Mesothelial cell of epicardium (in vitro differentiated cells): ENCODE measurements around the gene AMN. TPM values are rescaled to one million over a fixed set of nuclear protein-coding genes. Genes with fewer than 3 reads are reported as not detected.

Experiments
- DNase-seq, 2 experiments: peaks; one replicate each; pipeline ENCODE4 v3.0.0; 2021; ENCODE audit warnings: low spot score in 2 of 2; ENCODE audit not compliant: unreplicated experiment in 2 of 2
- H3K27ac Mint-ChIP-seq: 2 replicates; pipeline ENCODE4 v1.8.0; 2021; ENCODE audit warnings: mixed read lengths
- H3K27me3 Mint-ChIP-seq: 2 replicates; pipeline ENCODE4 v1.8.0; 2021; ENCODE audit warnings: low read depth, mixed read lengths
- H3K36me3 Mint-ChIP-seq: 2 replicates; pipeline ENCODE4 v1.8.0; 2021; ENCODE audit warnings: mixed read lengths
- H3K4me1 Mint-ChIP-seq: 2 replicates; pipeline ENCODE4 v1.8.0; 2021; ENCODE audit warnings: mixed read lengths
- H3K4me3 Mint-ChIP-seq: 2 replicates; pipeline ENCODE4 v1.8.0; 2021; ENCODE audit warnings: mild to moderate bottlenecking, moderate library complexity, mixed read lengths
- H3K9me3 Mint-ChIP-seq: 2 replicates; pipeline ENCODE4 v1.8.0; 2021; ENCODE audit warnings: mixed read lengths
- total RNA-seq: library from RNA; stranded (reverse); gene quantifications from 3 replicates; pipeline ENCODE4 v1.2.1, GENCODE V29; 2021
- TF ChIP-seq, protein P1 (sequence below): fragments of 200-600 bp; sonication (generic); IDR thresholded peaks from one replicate; pipeline ENCODE4 v1.5.0; 2021; ENCODE audit warnings: antibody characterized with exemption; ENCODE audit not compliant: unreplicated experiment

AMN gene
- total RNA-seq, 1 donor from 2014 or later: 2.5 TPM

DNA sequence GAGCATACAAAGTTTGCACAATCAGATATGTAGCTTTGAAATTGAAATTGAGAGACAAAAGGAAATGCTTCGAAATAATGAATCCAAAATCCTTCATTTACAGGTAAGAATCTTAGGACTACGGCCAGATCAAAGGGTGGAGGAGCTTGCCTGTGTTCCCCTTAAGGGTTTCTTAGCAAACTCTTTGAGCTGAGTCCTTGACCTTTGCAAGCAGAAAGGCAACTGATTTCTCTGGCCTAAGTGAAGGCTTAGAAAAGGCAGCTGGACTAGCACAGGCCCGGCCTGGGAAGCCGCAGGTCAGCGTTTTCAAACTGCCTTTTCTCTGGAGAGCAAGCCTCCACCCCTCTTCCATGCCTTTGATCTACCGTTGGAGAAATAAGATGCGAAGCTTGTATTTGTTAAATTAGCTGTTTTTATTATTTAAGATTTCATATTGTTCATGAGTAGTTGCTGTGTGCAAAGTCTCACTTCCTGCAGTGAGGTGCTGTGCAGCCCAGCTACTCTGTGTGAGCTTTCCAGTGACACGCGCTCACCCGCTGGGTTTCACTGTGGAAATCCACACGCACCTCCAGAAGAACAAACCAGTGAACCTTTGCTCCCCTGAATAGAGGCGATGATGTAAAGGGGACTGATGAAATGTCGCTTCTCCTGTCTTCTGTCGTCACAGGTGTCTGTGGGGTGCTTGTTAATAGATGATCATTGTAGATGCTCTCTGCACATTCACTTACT, 25.0 kb upstream of the AMN start:
- Mint-ChIP-seq H3K27me3 (no peaks in the 10 kb centered on the region), H3K9me3 (no peaks in the 10 kb centered on the region), H3K27ac (no peak overlapping the region), H3K36me3 (peaks cover 25% of the 10 kb centered on the region), H3K4me3 (no peak overlapping the region), H3K4me1 (no peaks in the 10 kb centered on the region)
- TF ChIP-seq, protein P1, sequence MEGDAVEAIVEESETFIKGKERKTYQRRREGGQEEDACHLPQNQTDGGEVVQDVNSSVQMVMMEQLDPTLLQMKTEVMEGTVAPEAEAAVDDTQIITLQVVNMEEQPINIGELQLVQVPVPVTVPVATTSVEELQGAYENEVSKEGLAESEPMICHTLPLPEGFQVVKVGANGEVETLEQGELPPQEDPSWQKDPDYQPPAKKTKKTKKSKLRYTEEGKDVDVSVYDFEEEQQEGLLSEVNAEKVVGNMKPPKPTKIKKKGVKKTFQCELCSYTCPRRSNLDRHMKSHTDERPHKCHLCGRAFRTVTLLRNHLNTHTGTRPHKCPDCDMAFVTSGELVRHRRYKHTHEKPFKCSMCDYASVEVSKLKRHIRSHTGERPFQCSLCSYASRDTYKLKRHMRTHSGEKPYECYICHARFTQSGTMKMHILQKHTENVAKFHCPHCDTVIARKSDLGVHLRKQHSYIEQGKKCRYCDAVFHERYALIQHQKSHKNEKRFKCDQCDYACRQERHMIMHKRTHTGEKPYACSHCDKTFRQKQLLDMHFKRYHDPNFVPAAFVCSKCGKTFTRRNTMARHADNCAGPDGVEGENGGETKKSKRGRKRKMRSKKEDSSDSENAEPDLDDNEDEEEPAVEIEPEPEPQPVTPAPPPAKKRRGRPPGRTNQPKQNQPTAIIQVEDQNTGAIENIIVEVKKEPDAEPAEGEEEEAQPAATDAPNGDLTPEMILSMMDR: no peak
- DNase-seq: no peak

DNA sequence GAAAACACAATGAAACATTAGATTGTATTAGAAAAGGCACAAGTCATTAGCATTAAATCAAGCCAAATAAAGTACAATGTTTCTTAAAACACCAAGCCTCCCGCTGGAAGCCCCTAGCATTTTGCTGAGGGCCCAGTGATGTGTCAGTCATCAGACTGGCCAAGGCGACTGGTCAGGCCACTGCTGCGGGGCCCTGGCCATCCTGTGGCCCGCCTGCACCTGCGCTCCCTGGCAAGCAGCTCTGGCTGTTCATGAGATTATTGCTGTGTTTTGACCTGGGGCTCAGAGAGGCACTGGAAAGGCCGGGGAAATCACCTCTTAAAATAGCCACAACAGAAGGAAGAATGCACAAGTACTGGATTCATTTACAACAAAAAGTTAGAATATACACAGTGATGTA, 24.2 kb upstream of the AMN start:
- peaks cover 25% of the 10 kb centered on the region for H3K36me3 Mint-ChIP-seq
- no peaks in the 10 kb centered on the region for H3K9me3 Mint-ChIP-seq
- no peak overlapping the region for H3K27ac Mint-ChIP-seq
- H3K27me3 Mint-ChIP-seq: no peaks in the 10 kb centered on the region
- TF ChIP-seq, protein P1: no peak
- no peak overlapping the region for H3K4me3 Mint-ChIP-seq
- DNase-seq: no peak
- H3K4me1 Mint-ChIP-seq: no peaks in the 10 kb centered on the region

DNA sequence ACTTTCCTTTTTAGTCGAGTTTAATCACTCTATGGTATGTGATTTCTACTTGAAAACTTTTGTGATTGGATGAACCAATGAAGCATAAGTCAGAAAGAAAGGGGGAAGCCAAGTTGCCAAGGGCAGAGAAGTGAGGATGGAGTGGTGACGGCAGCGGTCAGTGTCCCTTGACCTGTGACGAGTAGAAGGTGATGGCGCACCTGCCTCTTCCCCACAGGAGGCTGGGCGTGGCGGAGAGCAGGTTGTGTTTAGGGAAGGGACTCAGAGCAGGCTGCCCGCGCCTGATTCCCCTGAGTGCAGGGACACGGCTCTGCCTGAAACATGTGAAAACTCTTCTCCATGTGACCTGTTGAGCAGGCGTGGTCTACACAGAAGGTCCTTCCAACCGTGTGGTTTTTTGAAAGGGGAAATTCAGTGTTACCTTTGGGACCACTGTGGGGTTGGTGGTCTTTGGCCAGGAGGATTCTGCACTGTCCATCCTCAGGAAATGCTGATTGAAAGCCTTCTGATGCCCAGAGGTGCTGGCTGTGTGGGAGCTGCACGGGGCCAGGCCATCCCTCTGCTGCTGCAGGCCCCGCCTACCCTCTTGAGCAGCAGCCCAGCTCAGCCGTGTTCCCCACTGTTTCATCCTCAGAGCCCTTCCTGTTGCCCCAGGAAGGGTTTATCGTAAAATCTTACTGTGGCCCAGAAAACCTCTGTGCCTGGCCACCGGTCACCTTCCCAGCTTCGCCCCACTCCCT, 23.5 kb upstream of the AMN start:
- Mint-ChIP-seq H3K9me3 (no peaks in the 10 kb centered on the region), H3K27me3 (no peaks in the 10 kb centered on the region), H3K4me1 (no peaks in the 10 kb centered on the region), H3K27ac (no peak overlapping the region), H3K36me3 (peaks cover 25% of the 10 kb centered on the region), H3K4me3 (no peak overlapping the region)
- TF ChIP-seq, protein P1: no peak
- DNase-seq: no peak

DNA sequence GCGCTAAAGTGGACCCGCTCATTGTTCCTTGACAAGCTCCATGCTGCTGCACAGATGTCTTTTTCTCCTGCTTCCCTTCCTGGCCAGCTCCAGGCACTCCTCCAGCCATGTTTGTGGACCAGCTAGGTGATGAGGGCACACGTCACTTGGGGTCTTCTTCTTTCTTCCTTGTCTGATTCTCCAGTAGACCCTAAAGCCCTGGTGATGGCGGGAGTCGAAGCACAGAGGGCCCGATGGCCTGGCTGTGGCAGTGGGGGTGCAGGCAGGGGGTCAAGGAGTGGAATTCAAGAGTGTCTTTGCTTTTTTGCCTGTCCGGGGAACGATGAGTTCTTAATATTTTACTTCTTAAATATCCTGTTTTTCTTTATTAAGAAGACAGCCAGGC, 23.0 kb upstream of the AMN start:
- Mint-ChIP-seq H3K4me1 (no peaks in the 10 kb centered on the region), H3K9me3 (no peaks in the 10 kb centered on the region), H3K27ac (no peak overlapping the region), H3K4me3 (no peak overlapping the region), H3K27me3 (no peaks in the 10 kb centered on the region), H3K36me3 (peaks cover 25% of the 10 kb centered on the region)
- TF ChIP-seq, protein P1: no peak
- no peak for DNase-seq

DNA sequence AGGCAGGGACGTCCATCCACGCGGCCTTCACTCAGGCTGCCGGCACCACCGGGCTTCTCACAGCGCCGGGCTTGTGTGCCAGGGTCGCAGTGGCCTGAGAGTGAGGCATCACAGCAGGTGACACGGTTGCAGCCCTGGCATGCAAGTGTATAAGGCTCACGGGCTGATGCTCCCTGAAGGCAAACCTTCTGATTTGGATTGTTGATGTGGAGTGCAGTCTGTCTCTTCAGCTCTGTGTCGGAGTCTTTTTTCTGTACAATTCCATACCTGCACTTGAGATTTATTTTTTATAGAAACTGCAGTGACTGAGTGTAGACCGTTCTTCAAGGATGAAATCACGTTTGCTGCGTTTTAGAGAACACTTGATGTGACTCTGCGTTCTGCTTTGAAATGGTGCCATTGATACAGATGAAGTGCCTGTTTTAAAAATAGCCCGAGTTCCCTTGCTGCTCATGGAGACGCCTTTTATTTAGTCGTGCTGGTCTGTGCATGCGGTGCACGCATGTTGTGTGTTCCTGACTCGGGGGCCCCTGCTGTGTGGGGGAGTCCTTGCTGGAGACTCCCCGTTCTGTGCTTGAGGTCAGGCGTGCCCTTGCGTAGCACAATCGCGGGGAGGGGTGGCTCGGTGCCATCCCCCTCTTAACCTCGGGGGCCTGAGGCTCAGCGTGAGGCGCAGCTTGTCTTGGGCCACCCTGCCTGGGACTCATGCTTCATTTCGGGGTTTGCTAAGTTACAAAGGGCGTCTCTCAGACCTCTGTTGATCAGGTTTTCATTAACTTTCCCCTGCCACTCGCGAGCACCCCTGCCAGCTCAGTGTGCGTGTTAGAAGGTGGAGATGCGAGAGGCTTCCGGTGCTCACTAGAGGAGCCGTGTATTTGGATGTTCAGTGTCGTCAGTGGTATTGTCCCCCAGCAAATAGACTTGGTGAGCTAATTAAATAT, 21.6 kb upstream of the AMN start:
- no peak overlapping the region for H3K4me3 Mint-ChIP-seq
- no peaks in the 10 kb centered on the region for H3K4me1 Mint-ChIP-seq
- H3K27ac Mint-ChIP-seq: no peak overlapping the region
- peaks cover 24% of the 10 kb centered on the region for H3K36me3 Mint-ChIP-seq
- TF ChIP-seq, protein P1: no peak
- no peak for DNase-seq
- no peaks in the 10 kb centered on the region for H3K9me3 Mint-ChIP-seq
- no peaks in the 10 kb centered on the region for H3K27me3 Mint-ChIP-seq
